Middle frontal gyrus (tissue), 1 donor: Measurements from ENCODE around the gene SORCS2.

Experiments used
- DNase-seq: peaks from one replicate; pipeline ENCODE4 v3.0.0-alpha.2; 2015; ENCODE audit warnings: low spot score; ENCODE audit errors: extremely low spot score

Gene SORCS2

DNA sequence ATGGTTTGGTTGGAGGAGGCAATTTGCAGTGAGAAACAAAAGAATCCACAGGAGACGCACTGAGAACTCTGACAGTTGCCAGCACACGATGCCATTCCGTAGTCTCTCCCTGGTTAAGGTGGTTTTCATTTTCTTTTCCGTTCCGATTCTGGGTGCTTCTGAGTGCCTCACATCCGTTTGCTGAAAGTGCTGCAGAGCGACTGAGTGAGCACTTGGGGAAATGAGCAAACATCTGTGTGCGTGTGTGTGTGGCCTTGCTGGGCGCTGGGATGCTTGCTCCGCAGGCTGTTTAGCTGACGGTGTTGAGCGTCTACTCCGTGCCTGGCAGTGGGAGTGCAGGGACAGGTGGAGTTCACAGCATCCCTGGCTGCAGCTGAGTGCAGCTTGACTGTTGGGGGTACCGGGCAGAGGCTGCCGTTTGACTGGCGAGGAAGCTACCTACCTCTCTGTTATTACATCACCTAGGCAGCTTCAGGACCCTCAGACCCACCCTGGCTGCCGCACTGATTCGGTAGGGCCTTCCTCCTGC is 49.3 kb downstream of the SORCS2 start:
- DNase-seq, result no peak

- no peak for DNase-seq
Measured at GRCh38 chr4:7242766-7243165, 50.4 kb downstream of the SORCS2 start.

- no peak for DNase-seq
Measured at GRCh38 chr4:7243609-7244330, 51.4 kb downstream of the SORCS2 start.

GRCh38 chr4:7244331-7244665 is 52.0 kb downstream of the SORCS2 start:
- DNase-seq, result no peak

DNA sequence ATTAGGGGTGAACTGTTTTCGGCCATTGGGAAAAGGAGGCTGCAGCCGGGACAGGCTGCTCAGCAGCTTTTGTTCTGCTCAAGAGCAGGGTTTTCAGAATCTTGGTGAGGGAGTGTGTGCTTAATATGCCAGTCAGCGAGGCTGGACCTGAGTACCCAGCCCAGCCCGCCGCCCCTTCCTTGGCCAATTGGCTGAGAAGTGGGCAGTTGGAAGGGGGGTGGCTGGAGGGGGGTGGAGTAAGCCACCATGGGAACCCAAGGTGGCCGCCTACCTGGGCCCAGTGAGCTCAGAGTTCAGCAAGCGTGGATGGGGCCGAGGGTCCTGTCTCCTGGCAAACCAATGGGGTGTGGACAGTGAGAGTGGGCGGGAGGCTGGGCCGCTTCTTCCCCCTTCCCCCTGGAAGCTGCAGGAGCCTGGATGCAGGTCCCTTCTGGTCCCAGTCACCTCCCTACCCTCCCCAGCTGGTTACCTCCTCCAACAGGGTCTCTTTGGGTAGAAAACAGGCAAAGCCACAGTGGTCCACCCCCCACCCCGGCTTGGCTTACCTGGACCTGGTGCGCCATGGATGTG is 52.5 kb downstream of the SORCS2 start:
- DNase-seq, result no peak

GRCh38 chr4:7247521-7247920 is 55.2 kb downstream of the SORCS2 start:
- no peak for DNase-seq

DNA sequence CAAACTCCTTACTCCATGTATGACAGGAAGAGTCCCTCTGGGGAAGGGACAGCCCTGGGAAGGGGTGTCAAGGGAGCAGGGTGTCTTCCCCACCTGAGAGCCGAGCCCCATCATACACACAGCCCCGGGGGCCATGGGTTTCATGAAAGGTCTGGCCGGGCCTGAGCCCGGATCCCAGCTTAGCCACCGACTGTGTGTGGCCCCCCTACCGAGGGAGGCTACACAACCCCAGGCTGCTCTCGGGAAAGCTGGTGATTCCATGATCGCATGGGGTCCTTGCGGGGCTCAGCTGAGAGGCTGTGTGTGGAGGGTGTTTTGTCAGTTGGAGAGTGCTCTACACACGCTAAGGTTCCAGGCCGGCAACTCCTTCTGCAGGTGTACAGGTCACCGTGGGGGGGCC is 55.6 kb downstream of the SORCS2 start:
- no peak for DNase-seq

DNA sequence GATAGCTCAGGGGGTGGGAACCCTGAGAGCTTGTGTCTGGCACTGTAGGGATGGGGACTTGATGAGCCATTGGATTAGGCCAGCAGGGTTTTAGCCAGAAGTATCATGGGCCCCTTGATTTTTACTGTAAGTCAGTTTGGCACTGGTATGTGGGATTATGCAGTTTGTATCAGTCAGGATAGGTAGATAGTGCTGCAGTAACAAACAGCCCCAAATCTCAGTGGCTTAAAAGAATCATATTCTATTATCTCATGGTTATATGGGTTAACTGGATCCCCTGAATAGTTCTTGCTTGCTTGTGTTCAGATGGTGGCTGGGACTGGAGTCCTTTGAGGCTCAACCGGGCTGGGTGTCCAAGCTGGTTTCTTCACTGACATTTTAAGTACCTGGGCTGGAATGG is 56.5 kb downstream of the SORCS2 start:
- no peak for DNase-seq

GRCh38 chr4:7251321-7251720 is 59.0 kb downstream of the SORCS2 start:
- no peak for DNase-seq

GRCh38 chr4:7252051-7252450 is 59.7 kb downstream of the SORCS2 start:
- DNase-seq, result no peak

GRCh38 chr4:7252510-7253340 is 60.4 kb downstream of the SORCS2 start:
- no peak for DNase-seq

DNA sequence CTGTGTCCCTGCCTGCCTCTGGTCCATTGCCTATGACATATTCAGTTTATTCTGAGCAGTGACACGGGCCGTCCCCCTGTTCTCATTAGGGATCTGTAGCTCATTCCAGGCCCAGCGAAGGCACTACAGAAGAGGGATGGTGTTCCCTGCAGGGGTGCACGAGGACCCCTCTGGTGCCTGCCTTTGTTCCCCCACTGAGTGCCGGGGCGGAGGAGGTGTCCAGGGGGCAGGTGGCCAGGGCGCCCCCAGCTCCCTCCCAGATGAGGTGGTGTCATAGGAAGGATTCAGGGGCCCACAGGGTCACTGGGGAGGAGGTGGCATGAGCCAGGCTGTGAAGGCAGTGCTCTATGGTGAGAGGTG is 61.0 kb downstream of the SORCS2 start:
- no peak for DNase-seq

- no peak for DNase-seq
Measured at GRCh38 chr4:7253837-7254236, 61.5 kb downstream of the SORCS2 start.

DNA sequence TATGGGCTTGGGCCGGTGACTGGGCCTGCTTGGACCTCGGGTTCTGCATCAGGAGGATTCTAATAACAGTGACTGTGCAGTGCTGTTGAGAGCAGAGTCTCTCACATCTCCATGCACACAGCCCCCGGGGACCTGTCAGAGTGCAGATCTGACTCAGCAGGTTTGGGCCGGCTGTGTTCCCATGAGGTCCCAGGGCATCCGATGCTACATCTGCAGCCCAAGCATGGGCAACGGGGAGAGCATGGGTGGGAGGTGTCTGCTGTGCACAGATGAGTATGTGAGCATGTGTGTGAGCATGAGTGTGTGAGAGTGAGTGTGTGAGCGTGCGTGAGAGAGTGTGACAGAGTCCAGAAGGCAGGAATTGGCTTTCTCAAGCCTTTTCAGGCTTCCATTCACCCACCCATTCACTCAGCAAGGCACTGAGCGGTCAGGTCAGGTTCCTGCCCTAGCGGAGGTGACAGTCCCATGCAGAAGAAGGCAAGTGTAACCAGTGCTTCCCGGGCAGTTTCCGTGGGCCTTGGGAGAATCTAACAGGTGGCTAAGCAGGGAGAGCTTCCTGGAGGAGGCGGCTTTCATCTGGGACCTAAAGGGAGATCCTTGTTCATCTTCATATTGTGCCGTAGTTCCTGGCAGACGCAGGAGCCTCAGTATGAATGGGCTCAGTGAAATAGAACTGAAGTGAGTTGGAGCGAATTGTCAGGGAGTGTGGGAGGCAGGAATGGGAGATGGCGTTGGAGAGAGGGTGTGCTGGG is 62.6 kb downstream of the SORCS2 start:
- DNase-seq, result no peak

- DNase-seq, result no peak
Measured at GRCh38 chr4:7255488-7255881, 63.1 kb downstream of the SORCS2 start.

- no peak for DNase-seq
Measured at GRCh38 chr4:7255996-7256395, 63.7 kb downstream of the SORCS2 start.

GRCh38 chr4:7256984-7257810 is 64.9 kb downstream of the SORCS2 start:
- DNase-seq, result no peak

GRCh38 chr4:7259039-7259438 is 66.7 kb downstream of the SORCS2 start:
- DNase-seq, result no peak

GRCh38 chr4:7260569-7260968 is 68.2 kb downstream of the SORCS2 start:
- no peak for DNase-seq

- no peak for DNase-seq
Measured at GRCh38 chr4:7261087-7261486, 68.7 kb downstream of the SORCS2 start.

DNA sequence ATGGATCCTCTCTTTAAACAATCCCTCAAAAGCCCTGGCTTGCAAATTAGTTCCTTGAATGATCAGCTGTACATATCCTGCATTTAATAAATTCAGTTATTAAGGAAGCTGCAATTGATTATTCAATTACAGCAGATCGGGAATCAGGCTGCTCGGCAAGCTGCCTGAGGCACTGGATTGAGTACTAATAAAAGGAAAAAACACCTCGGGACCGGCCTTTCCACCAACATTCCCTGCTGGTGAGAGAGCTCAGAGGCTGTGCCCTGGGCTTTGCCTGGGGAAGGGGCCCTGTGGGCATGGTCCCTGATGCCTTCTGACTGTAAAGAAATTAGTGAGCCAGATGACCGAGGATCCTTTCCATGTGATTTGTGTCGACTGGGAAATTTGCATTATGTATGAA is 69.2 kb downstream of the SORCS2 start:
- no peak for DNase-seq
